ENCODE data around the gene IKZF5. TPM values are rescaled to one million over a fixed set of nuclear protein-coding genes. Genes with fewer than 3 reads are reported as not detected.

IKZF5 gene
- total and polyA plus RNA-seq, 2 donors from 2014 or later: 7.3 to 17.1 TPM

DNA sequence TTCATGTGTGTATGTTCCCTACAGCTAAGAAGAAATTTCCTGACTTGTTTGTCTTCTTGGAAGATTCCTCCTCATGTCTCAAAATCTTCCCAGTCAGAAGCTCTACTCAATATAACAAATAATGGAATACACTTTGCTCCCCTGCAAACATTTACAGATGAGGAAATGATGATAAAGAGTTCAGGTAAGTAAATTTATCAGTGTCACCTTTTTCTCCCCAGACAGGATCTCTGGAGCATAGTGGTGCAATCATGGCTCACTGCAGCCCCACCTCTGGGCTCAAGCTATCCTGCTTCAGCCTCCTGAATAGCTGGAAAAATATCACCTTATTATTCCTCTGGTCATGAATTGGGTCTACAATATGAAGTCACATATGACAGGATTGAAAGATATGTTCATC, 25.7 kb upstream of the IKZF5 start:
- no peak for TF ChIP-seq CTCF (IDR thresholded peaks at IDR 0.05; ENCODE audit: borderline replicate concordance, extremely low read depth, insufficient read depth)
- no peak overlapping the region for H3K27ac ChIP-seq (ENCODE audit: low read depth in 2 of 2, low read length in 2 of 2)
- no peaks in the 10 kb centered on the region for H3K27me3 ChIP-seq (ENCODE audit: control insufficient read depth, insufficient read depth, low read length)
- H3K4me1 ChIP-seq (ENCODE audit: control insufficient read depth in 2 of 3, insufficient read depth in 2 of 3, low read depth in 1 of 3, low read length in 3 of 3): peaks cover 0 to 6% (median 2%) of the 10 kb centered on the region in 3 donors
- no peak overlapping the region for H3K9ac ChIP-seq (ENCODE audit: low read length in 3 of 3)
- H3K9me3 ChIP-seq (ENCODE audit: control insufficient read depth in 2 of 3, insufficient read depth in 1 of 3, low read length in 3 of 3): no peaks in the 10 kb centered on the region
- no peak for FAIRE-seq
- no peak for DNase-seq
- intact Hi-C loops (cut with DNase I): no loop called here
- H3K36me3 ChIP-seq (ENCODE audit: control insufficient read depth in 2 of 3, insufficient read depth in 3 of 3, low read length in 3 of 3): peaks cover 0 to 5% (median 0%) of the 10 kb centered on the region in 3 donors
- H3K4me3 ChIP-seq (ENCODE audit: low read length in 3 of 3): no peak overlapping the region

GRCh38 chr10:123031124-123031523, 22.5 kb upstream of the IKZF5 start:
- Histone ChIP-seq H3K27ac (ENCODE audit: low read depth in 2 of 2, low read length in 2 of 2) (no peak overlapping the region), H3K9me3 (ENCODE audit: control insufficient read depth in 2 of 3, insufficient read depth in 1 of 3, low read length in 3 of 3) (no peaks in the 10 kb centered on the region), H3K36me3 (ENCODE audit: control insufficient read depth in 2 of 3, insufficient read depth in 3 of 3, low read length in 3 of 3) (peaks cover 0 to 3% (median 0%) of the 10 kb centered on the region in 3 donors), H3K9ac (ENCODE audit: low read length in 3 of 3) (no peak overlapping the region), H3K4me3 (ENCODE audit: low read length in 3 of 3) (no peak overlapping the region), H3K27me3 (ENCODE audit: control insufficient read depth, insufficient read depth, low read length) (no peaks in the 10 kb centered on the region), H3K4me1 (ENCODE audit: control insufficient read depth in 2 of 3, insufficient read depth in 2 of 3, low read depth in 1 of 3, low read length in 3 of 3) (no peaks in the 10 kb centered on the region)
- FAIRE-seq (no peak), DNase-seq (no peak)
- intact Hi-C loops (cut with DNase I): no loop called here
- TF ChIP-seq CTCF (IDR thresholded peaks at IDR 0.05; ENCODE audit: borderline replicate concordance, extremely low read depth, insufficient read depth): no peak

DNA sequence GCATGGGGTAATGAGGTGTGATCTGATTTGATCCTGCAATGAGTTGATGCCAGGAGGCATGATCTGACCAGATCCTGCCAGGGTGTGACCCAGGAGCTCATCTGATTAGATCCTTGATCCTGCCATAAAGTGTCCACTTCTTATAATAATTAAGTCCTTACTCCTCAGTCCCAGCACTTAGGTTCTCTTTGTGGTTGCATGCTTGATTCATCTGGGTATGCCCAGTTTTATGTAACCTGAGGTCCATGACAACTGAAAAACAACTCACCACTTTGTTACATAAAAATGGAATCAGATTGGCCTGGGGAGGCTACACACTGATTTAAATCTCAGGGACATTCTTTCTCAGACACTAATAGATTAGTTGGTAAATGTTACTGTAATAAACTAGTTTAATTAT, 19.3 kb upstream of the IKZF5 start:
- Histone ChIP-seq H3K9ac (ENCODE audit: low read length in 3 of 3) (no peak overlapping the region), H3K4me1 (ENCODE audit: control insufficient read depth in 2 of 3, insufficient read depth in 2 of 3, low read depth in 1 of 3, low read length in 3 of 3) (no peaks in the 10 kb centered on the region), H3K27me3 (ENCODE audit: control insufficient read depth, insufficient read depth, low read length) (no peaks in the 10 kb centered on the region), H3K36me3 (ENCODE audit: control insufficient read depth in 2 of 3, insufficient read depth in 3 of 3, low read length in 3 of 3) (no peaks in the 10 kb centered on the region), H3K4me3 (ENCODE audit: low read length in 3 of 3) (no peak overlapping the region), H3K9me3 (ENCODE audit: control insufficient read depth in 2 of 3, insufficient read depth in 1 of 3, low read length in 3 of 3) (no peaks in the 10 kb centered on the region), H3K27ac (ENCODE audit: low read depth in 2 of 2, low read length in 2 of 2) (no peak overlapping the region)
- TF ChIP-seq CTCF (IDR thresholded peaks at IDR 0.05; ENCODE audit: borderline replicate concordance, extremely low read depth, insufficient read depth): no peak
- FAIRE-seq: no peak
- no peak for DNase-seq
- intact Hi-C loops (cut with DNase I): no loop called here

GRCh38 chr10:123026302-123026701, 17.7 kb upstream of the IKZF5 start:
- H3K9ac ChIP-seq (ENCODE audit: low read length in 3 of 3): no peak overlapping the region
- no peaks in the 10 kb centered on the region for H3K36me3 ChIP-seq (ENCODE audit: control insufficient read depth in 2 of 3, insufficient read depth in 3 of 3, low read length in 3 of 3)
- DNase-seq (no peak), FAIRE-seq (no peak)
- no peak overlapping the region for H3K27ac ChIP-seq (ENCODE audit: low read depth in 2 of 2, low read length in 2 of 2)
- no peak overlapping the region for H3K4me3 ChIP-seq (ENCODE audit: low read length in 3 of 3)
- no peaks in the 10 kb centered on the region for H3K27me3 ChIP-seq (ENCODE audit: control insufficient read depth, insufficient read depth, low read length)
- H3K9me3 ChIP-seq (ENCODE audit: control insufficient read depth in 2 of 3, insufficient read depth in 1 of 3, low read length in 3 of 3): no peaks in the 10 kb centered on the region
- no peaks in the 10 kb centered on the region for H3K4me1 ChIP-seq (ENCODE audit: control insufficient read depth in 2 of 3, insufficient read depth in 2 of 3, low read depth in 1 of 3, low read length in 3 of 3)
- TF ChIP-seq CTCF (IDR thresholded peaks at IDR 0.05; ENCODE audit: borderline replicate concordance, extremely low read depth, insufficient read depth): no peak
- intact Hi-C loops (cut with DNase I): no loop called here

Data from kidney (tissue), 14 donors.